Measurements from ENCODE around the gene KIF16B. TPM values are rescaled to one million over a fixed set of nuclear protein-coding genes. Genes with fewer than 3 reads are reported as not detected.
A peak's percentile ranks its signal among the peaks of the same experiment; 100 is the strongest.

KIF16B gene
- total RNA-seq, 1 experiment from 2014 or later: 4.6 TPM

DNA sequence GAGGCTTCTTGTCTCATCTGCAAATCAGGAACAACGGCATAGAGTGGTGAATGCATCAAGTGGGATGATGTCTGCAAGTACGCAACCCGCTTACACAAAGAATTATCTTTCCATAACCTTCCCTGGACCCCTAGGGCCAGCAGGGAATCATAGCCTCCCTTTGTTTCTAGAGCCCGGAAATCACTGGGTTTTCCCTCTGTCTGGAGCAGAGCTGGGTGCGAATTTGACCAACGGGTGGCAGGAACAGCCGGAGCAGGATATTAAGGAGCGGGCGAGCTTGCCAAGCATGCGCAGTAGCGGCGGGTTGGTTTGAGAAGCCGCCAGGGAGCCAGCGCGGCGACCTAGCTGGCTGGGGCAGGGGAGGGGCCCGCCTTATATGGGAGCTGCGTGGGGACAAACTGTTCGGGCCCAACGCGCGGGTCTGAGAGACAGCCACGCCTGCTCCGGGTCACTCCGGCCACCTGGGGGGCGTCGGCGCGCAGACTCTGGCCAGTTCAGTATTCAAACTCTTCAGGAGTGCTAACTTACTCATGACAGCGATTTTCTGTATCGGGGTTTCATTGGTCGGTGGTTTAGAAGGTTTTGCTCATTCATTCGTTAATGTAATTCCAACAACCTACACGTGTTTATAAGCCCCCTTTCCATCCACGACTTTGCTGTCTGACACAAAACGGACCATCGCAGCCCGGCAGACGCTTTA is 1.6 kb upstream of the KIF16B start:
- no TSS peak for BruUV-seq (replicated peaks)
- peak overlapping the region; percentile 22 for H3K27ac ChIP-seq (ENCODE audit: low read depth, low read length, poor library complexity, severe bottlenecking)
- DNase-seq (ENCODE audit: low spot score): peak; percentile 85
- no peaks in the 10 kb centered on the region for H3K36me3 ChIP-seq (ENCODE audit: insufficient read depth, low read length, poor library complexity, severe bottlenecking)
- no peaks in the 10 kb centered on the region for H3K27me3 ChIP-seq (replicated peaks; ENCODE audit: insufficient read depth, low read depth, low read length, poor library complexity)
- POLR2A ChIA-PET (ENCODE audit: low non-redundant PET): no interaction called here
- peak overlapping the region; percentile 51 for H3K4me3 ChIP-seq (ENCODE audit: low read depth, low read length, poor library complexity, severe bottlenecking)
- H3K9me3 ChIP-seq (ENCODE audit: low read depth, low read length, poor library complexity, severe bottlenecking): no peaks in the 10 kb centered on the region
- intact Hi-C loops (cut with micrococcal nuclease; ENCODE audit: unreplicated experiment): loop anchor here (10.0 kb wide), 1 partner anchor 160 kb away; the partner anchor contains the start of gene SNRPB2
- peaks cover 6% of the 10 kb centered on the region for H3K4me1 ChIP-seq (ENCODE audit: insufficient read depth, low read length, poor library complexity, severe bottlenecking)
- CTCF ChIA-PET: no interaction called here
- TF ChIP-seq EZH2 (IDR thresholded peaks at IDR 0.05; ENCODE audit: borderline replicate concordance, low read depth, low read length, poor library complexity, severe bottlenecking): no peak
- TF ChIP-seq, protein P1, sequence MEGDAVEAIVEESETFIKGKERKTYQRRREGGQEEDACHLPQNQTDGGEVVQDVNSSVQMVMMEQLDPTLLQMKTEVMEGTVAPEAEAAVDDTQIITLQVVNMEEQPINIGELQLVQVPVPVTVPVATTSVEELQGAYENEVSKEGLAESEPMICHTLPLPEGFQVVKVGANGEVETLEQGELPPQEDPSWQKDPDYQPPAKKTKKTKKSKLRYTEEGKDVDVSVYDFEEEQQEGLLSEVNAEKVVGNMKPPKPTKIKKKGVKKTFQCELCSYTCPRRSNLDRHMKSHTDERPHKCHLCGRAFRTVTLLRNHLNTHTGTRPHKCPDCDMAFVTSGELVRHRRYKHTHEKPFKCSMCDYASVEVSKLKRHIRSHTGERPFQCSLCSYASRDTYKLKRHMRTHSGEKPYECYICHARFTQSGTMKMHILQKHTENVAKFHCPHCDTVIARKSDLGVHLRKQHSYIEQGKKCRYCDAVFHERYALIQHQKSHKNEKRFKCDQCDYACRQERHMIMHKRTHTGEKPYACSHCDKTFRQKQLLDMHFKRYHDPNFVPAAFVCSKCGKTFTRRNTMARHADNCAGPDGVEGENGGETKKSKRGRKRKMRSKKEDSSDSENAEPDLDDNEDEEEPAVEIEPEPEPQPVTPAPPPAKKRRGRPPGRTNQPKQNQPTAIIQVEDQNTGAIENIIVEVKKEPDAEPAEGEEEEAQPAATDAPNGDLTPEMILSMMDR (conservative IDR thresholded peaks at IDR 0.05; ENCODE audit: low read depth, low read length): no peak

DNA sequence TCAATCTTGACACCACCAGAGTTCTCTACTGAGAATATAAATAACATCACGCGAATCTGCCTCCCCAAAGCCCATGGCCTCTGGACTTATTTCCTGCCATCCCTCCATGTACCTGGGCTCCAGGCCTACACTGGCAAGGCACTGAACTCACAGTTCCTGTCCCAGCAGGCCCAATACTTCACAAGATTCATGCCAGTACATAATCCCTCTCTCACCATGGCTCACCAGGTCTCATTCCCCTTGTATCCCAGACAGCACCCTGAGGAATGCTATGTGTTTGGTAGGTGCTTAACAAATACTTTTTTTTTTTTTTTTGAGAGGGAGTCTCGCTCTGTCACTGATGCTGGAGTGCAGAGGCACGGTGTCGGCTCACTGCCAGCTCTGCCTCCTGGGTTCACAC is 1.9 kb downstream of the KIF16B start:
- H3K9me3 ChIP-seq (ENCODE audit: low read depth, low read length, poor library complexity, severe bottlenecking): no peaks in the 10 kb centered on the region
- TF ChIP-seq, protein P1 (conservative IDR thresholded peaks at IDR 0.05; ENCODE audit: low read depth, low read length): no peak
- TF ChIP-seq EZH2 (IDR thresholded peaks at IDR 0.05; ENCODE audit: borderline replicate concordance, low read depth, low read length, poor library complexity, severe bottlenecking): no peak
- H3K36me3 ChIP-seq (ENCODE audit: insufficient read depth, low read length, poor library complexity, severe bottlenecking): no peaks in the 10 kb centered on the region
- BruUV-seq (replicated peaks): no TSS peak
- no peaks in the 10 kb centered on the region for H3K27me3 ChIP-seq (replicated peaks; ENCODE audit: insufficient read depth, low read depth, low read length, poor library complexity)
- no peak overlapping the region for H3K4me3 ChIP-seq (ENCODE audit: low read depth, low read length, poor library complexity, severe bottlenecking)
- peaks cover 6% of the 10 kb centered on the region for H3K4me1 ChIP-seq (ENCODE audit: insufficient read depth, low read length, poor library complexity, severe bottlenecking)
- no peak overlapping the region for H3K27ac ChIP-seq (ENCODE audit: low read depth, low read length, poor library complexity, severe bottlenecking)
- ChIA-PET POLR2A (ENCODE audit: low non-redundant PET) (no interaction called here), CTCF (no interaction called here)
- DNase-seq (ENCODE audit: low spot score): no peak
- intact Hi-C loops (cut with micrococcal nuclease; ENCODE audit: unreplicated experiment): loop anchor here (10.0 kb wide), 1 partner anchor 163 kb away; the partner anchor contains the start of gene SNRPB2

DNA sequence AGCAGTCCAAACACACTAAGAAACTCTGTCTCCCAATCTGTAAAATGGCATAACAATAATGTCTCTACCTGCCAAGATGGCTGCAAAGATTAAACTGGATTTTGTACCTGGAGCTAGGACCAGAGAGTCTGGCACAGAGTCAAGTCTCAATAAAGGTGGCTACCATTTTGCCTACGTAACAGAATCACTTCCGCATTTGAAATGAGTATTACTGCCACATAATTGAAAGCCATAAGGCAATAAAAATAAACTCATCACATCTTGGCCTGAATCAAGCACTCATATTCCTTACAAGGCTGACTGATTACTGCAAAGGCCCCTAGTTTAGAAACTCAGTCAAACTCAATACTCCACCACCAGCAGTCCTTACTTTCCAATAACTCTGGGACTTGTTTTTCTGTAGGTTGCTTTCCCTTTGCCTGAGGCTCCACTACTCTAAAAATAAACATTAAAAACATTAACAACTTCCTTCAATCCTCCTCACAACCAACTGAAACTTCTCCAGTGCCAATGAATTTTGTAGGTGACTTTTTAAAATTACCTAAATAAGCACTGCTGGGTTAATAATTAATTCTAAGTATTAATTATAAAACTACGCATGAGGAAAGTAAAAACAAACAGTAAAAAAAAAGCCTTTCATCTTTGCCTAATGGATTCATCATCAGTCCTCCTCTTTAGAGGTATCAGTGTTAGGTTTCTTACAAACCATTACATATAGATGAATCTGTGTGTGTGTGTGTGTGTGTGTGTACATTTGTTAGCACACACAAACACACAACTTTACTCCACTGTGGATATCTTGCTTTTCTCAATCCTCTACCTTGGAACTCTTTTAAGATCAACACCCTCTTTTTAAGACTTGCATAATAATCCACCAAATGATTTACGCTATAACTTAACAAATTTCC is 3.7 kb downstream of the KIF16B start:
- no peaks in the 10 kb centered on the region for H3K27me3 ChIP-seq (replicated peaks; ENCODE audit: insufficient read depth, low read depth, low read length, poor library complexity)
- intact Hi-C loops (cut with micrococcal nuclease; ENCODE audit: unreplicated experiment): loop anchor here (10.0 kb wide), 1 partner anchor 165 kb away; the partner anchor contains the start of gene SNRPB2
- H3K4me1 ChIP-seq (ENCODE audit: insufficient read depth, low read length, poor library complexity, severe bottlenecking): peaks cover 6% of the 10 kb centered on the region
- H3K4me3 ChIP-seq (ENCODE audit: low read depth, low read length, poor library complexity, severe bottlenecking): no peak overlapping the region
- no peak for DNase-seq (ENCODE audit: low spot score)
- no peak overlapping the region for H3K27ac ChIP-seq (ENCODE audit: low read depth, low read length, poor library complexity, severe bottlenecking)
- H3K36me3 ChIP-seq (ENCODE audit: insufficient read depth, low read length, poor library complexity, severe bottlenecking): no peaks in the 10 kb centered on the region
- ChIA-PET POLR2A (ENCODE audit: low non-redundant PET) (no interaction called here), CTCF (no interaction called here)
- no peaks in the 10 kb centered on the region for H3K9me3 ChIP-seq (ENCODE audit: low read depth, low read length, poor library complexity, severe bottlenecking)
- TF ChIP-seq, protein P1 (conservative IDR thresholded peaks at IDR 0.05; ENCODE audit: low read depth, low read length): no peak
- no peak for TF ChIP-seq EZH2 (IDR thresholded peaks at IDR 0.05; ENCODE audit: borderline replicate concordance, low read depth, low read length, poor library complexity, severe bottlenecking)
- no TSS peak for BruUV-seq (replicated peaks)
